SKM-1 treated with dmso at 0.1 percent for 144 hours (cell line): Measurements from ENCODE around the gene AKAP13.

ENCODE experiments used
- DNase-seq: peaks from one replicate; lab custom pipeline; 2025; ENCODE audit not compliant: unreplicated experiment; lab: John Stamatoyannopoulos, UW

The AKAP13 gene

GRCh38 chr15:85386261-85386660, 5.9 kb downstream of the AKAP13 start:
- DNase-seq = no peak

GRCh38 chr15:85388566-85389305, 8.3 kb downstream of the AKAP13 start:
- no peak for DNase-seq

- no peak for DNase-seq
These were observed 8.9 kb downstream of the AKAP13 start for GRCh38 chr15:85389306-85389650.

- no peak for DNase-seq
These were observed 9.4 kb downstream of the AKAP13 start for GRCh38 chr15:85389772-85390171.

GRCh38 chr15:85393210-85393609, 12.8 kb downstream of the AKAP13 start:
- DNase-seq = no peak

- DNase-seq = no peak
These were observed 14.3 kb downstream of the AKAP13 start for GRCh38 chr15:85394554-85395333.

- DNase-seq = no peak
These were observed 16.2 kb downstream of the AKAP13 start for GRCh38 chr15:85396554-85396953.

GRCh38 chr15:85397151-85397550, 16.7 kb downstream of the AKAP13 start:
- no peak for DNase-seq

- no peak for DNase-seq
These were observed 17.5 kb downstream of the AKAP13 start for GRCh38 chr15:85397926-85398325.

GRCh38 chr15:85398822-85399221, 18.4 kb downstream of the AKAP13 start:
- no peak for DNase-seq

GRCh38 chr15:85399627-85400026, 19.2 kb downstream of the AKAP13 start:
- no peak for DNase-seq

- no peak for DNase-seq
These were observed 20.2 kb downstream of the AKAP13 start for GRCh38 chr15:85400606-85401005.

- no peak for DNase-seq
These were observed 20.8 kb downstream of the AKAP13 start for GRCh38 chr15:85401108-85401774.

- DNase-seq = no peak
These were observed 21.9 kb downstream of the AKAP13 start for GRCh38 chr15:85402195-85402881.

GRCh38 chr15:85403745-85404144, 23.3 kb downstream of the AKAP13 start:
- no peak for DNase-seq

GRCh38 chr15:85404176-85404917, 23.9 kb downstream of the AKAP13 start:
- no peak for DNase-seq

GRCh38 chr15:85404918-85405866, 24.8 kb downstream of the AKAP13 start:
- no peak for DNase-seq

GRCh38 chr15:85406916-85407315, 26.5 kb downstream of the AKAP13 start:
- no peak for DNase-seq

- no peak for DNase-seq
These were observed 27.2 kb downstream of the AKAP13 start for GRCh38 chr15:85407421-85408269.
